Gastroesophageal sphincter (tissue), 4 donors: ENCODE data around the gene HSP90AB1. TPM values are rescaled to one million over a fixed set of nuclear protein-coding genes. Genes with fewer than 3 reads are reported as not detected.
A peak's percentile ranks its signal among the peaks of the same experiment; 100 is the strongest.

Experiments used
- ATAC-seq: fragments of 150-250 bp; one replicate; pipeline ENCODE4 v1.9.1; 2016; ENCODE audit warnings: mild to moderate bottlenecking, moderate library complexity
- H3K27ac ChIP-seq, 4 donors: fragments of 200-600 bp; sonication (generic) in 3 of 4; 1 replicate in 3 of 4; 2 replicates in 1 of 4; pipeline ENCODE4 v1.5.1; 2016 to 2019
- H3K27me3 ChIP-seq: fragments of 200-600 bp; sonication (generic); one replicate; pipeline ENCODE4 v1.5.1; 2019
- H3K36me3 ChIP-seq, 2 donors: fragments of 200-600 bp; sonication (generic); one replicate each; pipeline ENCODE4 v1.5.1; 2019; ENCODE audit warnings: control low read depth in 1 of 2
- H3K4me1 ChIP-seq, 3 donors: fragments of 200-600 bp; sonication (generic); 1 replicate in 2 of 3; 2 replicates in 1 of 3; pipeline ENCODE4 v1.5.1; 2016 to 2019; ENCODE audit warnings: control low read depth in 2 of 3
- H3K4me3 ChIP-seq, 2 donors: fragments of 200-600 bp; sonication (generic); one replicate each; pipeline ENCODE4 v1.5.1; 2019; ENCODE audit warnings: mild to moderate bottlenecking in 1 of 2, moderate library complexity in 1 of 2
- H3K9me3 ChIP-seq, 3 donors: fragments of 200-600 bp; sonication (generic); one replicate each; pipeline ENCODE4 v1.5.1; 2017 to 2019; ENCODE audit warnings: control low read depth in 2 of 3
- EP300 ChIP-seq: sonication (generic); formaldehyde crosslinking; IDR thresholded peaks from one replicate; pipeline ENCODE4 v1.6.1; 2017; ENCODE audit warnings: antibody characterized with exemption, mild to moderate bottlenecking
- POLR2A ChIP-seq, 2 donors: fragments of 450-650 bp; IDR thresholded peaks; one replicate each; pipeline ENCODE4 v1.6.1; 2017; ENCODE audit warnings: antibody characterized with exemption in 2 of 2, mild to moderate bottlenecking in 2 of 2, moderate library complexity in 1 of 2
- POLR2AphosphoS5 ChIP-seq: sonication (generic); formaldehyde crosslinking; IDR thresholded peaks from one replicate; pipeline ENCODE4 v1.6.1; 2017; ENCODE audit warnings: antibody characterized with exemption
- WGBS, 2 donors: methylation state at CpG; one replicate each; pipeline ENCODE4 v1.1.5; 2018; ENCODE audit warnings: low coverage in 1 of 2; 5-methylcytosine and 5-hydroxymethylcytosine counted together
- total RNA-seq, 4 donors: library from RNA; depleted of rRNA; stranded (reverse); fragments of >200 nt; gene quantifications; one replicate each; pipeline ENCODE4 v1.1.0, GENCODE V29; 2016
- TF ChIP-seq, protein P1 (sequence below), 4 experiments: fragments of 200-600 bp in 2 of 4; fragments of 450-650 bp in 2 of 4; sonication (generic) in 1 of 4; IDR thresholded peaks; one replicate each; pipeline ENCODE4 v1.5.1; 2017 to 2019; ENCODE audit warnings: antibody characterized with exemption in 4 of 4, mild to moderate bottlenecking in 2 of 4, moderate library complexity in 2 of 4

HSP90AB1 gene
- total RNA-seq, 4 donors from 2014 or later: 553 to 749 (median 626) TPM

DNA sequence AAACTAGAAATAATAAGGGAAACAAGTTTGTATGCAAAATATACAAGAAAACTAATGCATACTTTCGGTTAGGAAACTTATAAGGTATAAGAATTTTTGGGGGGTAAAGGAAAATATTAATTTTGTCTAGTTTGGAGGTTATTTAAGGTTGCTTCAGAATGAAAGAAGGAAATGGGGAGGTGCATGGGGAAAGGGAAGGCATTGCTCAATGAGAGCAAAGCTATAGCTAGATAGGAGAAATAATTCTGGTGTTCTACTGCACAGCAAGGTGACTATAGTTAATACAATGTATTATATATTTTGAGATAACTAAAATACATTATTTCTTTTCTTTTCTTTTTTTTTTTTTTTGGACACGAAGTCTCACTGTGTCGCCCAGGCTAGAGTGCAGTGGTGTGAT lies 35.6 kb upstream of the HSP90AB1 start:
- no peaks in the 10 kb centered on the region for H3K36me3 ChIP-seq
- H3K4me3 ChIP-seq: no peak overlapping the region
- peaks cover 0 to 5% (median 0%) of the 10 kb centered on the region in 3 donors for H3K4me1 ChIP-seq
- 68 to 93% methylated on average over 2 to 3 of the region's 3 CpGs for WGBS, 2 donors
- no peaks in the 10 kb centered on the region for H3K9me3 ChIP-seq
- TF ChIP-seq POLR2A (IDR thresholded peaks at IDR 0.05): no peak
- TF ChIP-seq EP300: no peak
- no peak for TF ChIP-seq POLR2AphosphoS5
- TF ChIP-seq, protein P1, sequence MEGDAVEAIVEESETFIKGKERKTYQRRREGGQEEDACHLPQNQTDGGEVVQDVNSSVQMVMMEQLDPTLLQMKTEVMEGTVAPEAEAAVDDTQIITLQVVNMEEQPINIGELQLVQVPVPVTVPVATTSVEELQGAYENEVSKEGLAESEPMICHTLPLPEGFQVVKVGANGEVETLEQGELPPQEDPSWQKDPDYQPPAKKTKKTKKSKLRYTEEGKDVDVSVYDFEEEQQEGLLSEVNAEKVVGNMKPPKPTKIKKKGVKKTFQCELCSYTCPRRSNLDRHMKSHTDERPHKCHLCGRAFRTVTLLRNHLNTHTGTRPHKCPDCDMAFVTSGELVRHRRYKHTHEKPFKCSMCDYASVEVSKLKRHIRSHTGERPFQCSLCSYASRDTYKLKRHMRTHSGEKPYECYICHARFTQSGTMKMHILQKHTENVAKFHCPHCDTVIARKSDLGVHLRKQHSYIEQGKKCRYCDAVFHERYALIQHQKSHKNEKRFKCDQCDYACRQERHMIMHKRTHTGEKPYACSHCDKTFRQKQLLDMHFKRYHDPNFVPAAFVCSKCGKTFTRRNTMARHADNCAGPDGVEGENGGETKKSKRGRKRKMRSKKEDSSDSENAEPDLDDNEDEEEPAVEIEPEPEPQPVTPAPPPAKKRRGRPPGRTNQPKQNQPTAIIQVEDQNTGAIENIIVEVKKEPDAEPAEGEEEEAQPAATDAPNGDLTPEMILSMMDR (IDR thresholded peaks at IDR 0.05): no peak
- H3K27ac ChIP-seq: no peak overlapping the region
- no peaks in the 10 kb centered on the region for H3K27me3 ChIP-seq
- no peak for ATAC-seq

DNA sequence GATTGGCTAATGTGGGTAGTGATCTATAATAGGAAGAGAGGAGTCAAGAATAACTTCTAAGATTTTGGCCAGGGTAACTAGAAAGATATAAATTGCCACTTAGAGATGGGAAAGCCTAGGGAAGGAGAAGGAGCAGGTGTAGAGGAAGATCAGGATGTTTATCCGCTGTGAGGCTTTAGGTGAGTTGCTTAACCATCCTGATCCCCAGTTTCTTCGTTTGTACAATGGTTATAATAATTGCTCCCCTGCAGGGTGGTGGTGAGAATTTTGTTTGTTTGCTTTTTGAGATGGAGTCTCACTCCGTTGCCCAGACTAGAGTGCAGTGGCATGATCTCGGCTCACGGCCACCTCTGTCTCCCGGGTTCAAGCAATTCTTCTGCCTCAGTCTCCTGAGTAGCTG lies 32.6 kb upstream of the HSP90AB1 start:
- no peak overlapping the region for H3K4me3 ChIP-seq
- peaks cover 0 to 36% (median 21%) of the 10 kb centered on the region in 3 donors for H3K4me1 ChIP-seq
- no peaks in the 10 kb centered on the region for H3K27me3 ChIP-seq
- 86 to 94% methylated on average over 3 to 6 of the region's 6 CpGs for WGBS, 2 donors
- no peak overlapping the region for H3K27ac ChIP-seq
- no peaks in the 10 kb centered on the region for H3K9me3 ChIP-seq
- ATAC-seq: no peak
- no peaks in the 10 kb centered on the region for H3K36me3 ChIP-seq
- TF ChIP-seq EP300: no peak
- no peak for TF ChIP-seq POLR2AphosphoS5
- TF ChIP-seq POLR2A (IDR thresholded peaks at IDR 0.05): no peak
- TF ChIP-seq, protein P1 (IDR thresholded peaks at IDR 0.05): no peak

DNA sequence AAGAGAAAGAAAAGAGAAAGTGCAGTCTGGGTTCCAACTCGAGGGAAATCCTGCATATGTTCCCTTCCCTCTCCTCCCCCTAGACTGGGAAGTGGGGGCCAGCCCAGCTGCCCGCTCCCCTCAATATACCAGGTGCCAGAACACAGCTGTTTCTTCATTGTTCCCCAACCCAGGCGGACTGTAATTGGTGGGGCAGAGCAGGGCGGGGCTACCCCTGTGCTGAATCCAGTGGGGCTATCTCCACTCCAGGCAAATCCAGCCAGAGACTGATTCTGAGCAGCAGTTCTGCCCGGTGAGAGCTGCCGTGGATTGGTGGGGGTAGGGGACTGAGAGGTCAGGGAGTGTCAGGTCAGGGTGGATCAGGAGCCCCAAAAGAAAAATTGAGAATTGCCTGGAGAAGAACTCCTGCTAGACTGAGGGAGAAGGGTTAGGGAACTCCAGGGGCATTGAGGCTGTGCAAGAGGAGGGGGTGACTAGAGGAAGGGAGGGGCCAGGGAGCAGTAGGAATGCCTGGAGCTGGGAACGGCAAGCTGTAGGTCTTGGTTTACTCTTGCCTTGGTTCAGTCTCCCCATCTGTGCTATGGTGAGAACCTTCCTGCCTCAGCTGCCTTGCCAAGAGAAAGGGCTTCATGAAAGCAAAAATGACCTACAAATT lies 30.1 kb upstream of the HSP90AB1 start, which contains the start of gene MYMX:
TSS of gene MYMX (plus strand) at position 250 of the 655 bp plus-strand sequence. CDS start 546 bp downstream, outside the sequence.
- TF ChIP-seq POLR2A (IDR thresholded peaks at IDR 0.05): no peak
- TF ChIP-seq, protein P1 (IDR thresholded peaks at IDR 0.05): no peak
- no peak for TF ChIP-seq EP300
- WGBS, 2 donors: 12 to 15% methylated on average over 3 to 4 of the region's 7 CpGs
- ATAC-seq: no peak

DNA sequence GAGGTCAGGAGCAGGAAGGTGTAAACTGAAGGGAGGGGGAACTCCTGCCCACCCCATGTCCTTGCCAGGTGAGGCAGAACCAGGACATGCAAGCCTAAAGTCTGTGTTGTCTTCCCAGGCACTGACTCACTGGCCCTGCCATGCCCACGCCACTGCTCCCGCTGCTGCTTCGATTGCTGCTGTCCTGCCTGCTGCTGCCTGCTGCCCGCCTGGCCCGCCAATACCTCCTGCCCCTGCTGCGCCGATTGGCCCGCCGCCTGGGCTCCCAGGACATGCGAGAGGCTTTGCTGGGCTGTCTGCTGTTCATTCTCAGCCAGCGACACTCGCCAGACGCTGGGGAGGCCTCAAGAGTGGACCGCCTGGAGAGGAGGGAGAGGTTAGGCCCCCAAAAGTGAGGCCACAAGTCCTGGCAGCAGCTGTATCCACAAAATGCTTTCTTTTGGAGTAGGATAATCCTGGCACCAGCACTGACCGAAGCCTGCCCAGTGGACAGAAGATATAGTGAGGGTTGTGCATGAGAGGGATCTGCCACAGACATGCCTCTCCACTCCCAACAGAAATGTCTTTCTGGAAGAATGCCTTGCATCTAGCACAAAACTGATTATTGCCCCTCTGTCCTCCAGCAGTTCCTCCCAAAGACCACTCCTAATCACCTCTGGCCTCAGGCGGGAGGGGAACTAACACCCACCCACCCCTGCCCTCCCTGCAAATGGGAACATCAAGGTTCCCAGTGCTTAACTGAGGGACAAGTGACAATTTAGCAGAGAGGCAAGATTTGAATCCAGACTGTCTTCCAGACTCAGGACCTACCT lies 29.4 kb upstream of the HSP90AB1 start:
- no peaks in the 10 kb centered on the region for H3K9me3 ChIP-seq
- H3K27me3 ChIP-seq: no peaks in the 10 kb centered on the region
- 60% methylated on average over 4 of the region's 16 CpGs; no CpG with 5 or more reads in 1 of the 2 donors for WGBS, 2 donors
- H3K36me3 ChIP-seq: no peaks in the 10 kb centered on the region
- no peak overlapping the region for H3K4me3 ChIP-seq
- ATAC-seq: no peak
- H3K27ac ChIP-seq: peak overlapping the region in 3 of 4 donors; percentile 98 to 99 (median 99)
- TF ChIP-seq POLR2AphosphoS5: no peak
- TF ChIP-seq, protein P1 (IDR thresholded peaks at IDR 0.05): no peak
- TF ChIP-seq POLR2A (IDR thresholded peaks at IDR 0.05): no peak
- TF ChIP-seq EP300: no peak
- H3K4me1 ChIP-seq: peaks cover 1 to 68% (median 38%) of the 10 kb centered on the region in 3 donors

More for the DNA sequence above, 30.1 kb upstream of the HSP90AB1 start, which contains the start of gene MYMX:
- H3K27ac ChIP-seq: peak within 1 kb of the TSS in 3 of 4 donors; percentile 98 to 99 (median 99)
- no peaks in the 10 kb centered on the region for H3K9me3 ChIP-seq
- peak within 1 kb of the TSS in 1 of 2 donors; percentile 18 for H3K4me3 ChIP-seq
- peaks cover 0 to 60% (median 32%) of the 10 kb centered on the region in 3 donors for H3K4me1 ChIP-seq
- H3K36me3 ChIP-seq: no peaks in the 10 kb centered on the region
- H3K27me3 ChIP-seq: no peaks in the 10 kb centered on the region
